Large intestine (tissue), 3 donors: ENCODE data around the gene NUMBL. TPM values are rescaled to one million over a fixed set of nuclear protein-coding genes. Genes with fewer than 3 reads are reported as not detected.
"Not testable (repeated sequence)": the region's sequence is repeated elsewhere in the genome, so short reads cannot be mapped to it uniquely, and the experiment has no call there.

Source experiments
- DNase-seq, 2 donors: peaks; one replicate each; pipeline versions ENCODE4 v3.0.0 to v3.0.0-alpha.2; 2013
- H3K27ac ChIP-seq: one replicate; pipeline ENCODE4 v1.5.1; 2013; ENCODE audit warnings: low read length
- H3K27me3 ChIP-seq: 2 replicates; pipeline ENCODE4 v1.6.1; 2013; ENCODE audit warnings: low read length; ENCODE audit not compliant: control insufficient read depth, insufficient read depth
- H3K36me3 ChIP-seq: 2 replicates; pipeline ENCODE4 v1.6.1; 2013; ENCODE audit warnings: low read length; ENCODE audit not compliant: control insufficient read depth, insufficient read depth
- H3K4me1 ChIP-seq: one replicate; pipeline ENCODE4 v1.6.1; 2013; ENCODE audit warnings: low read length; ENCODE audit not compliant: control insufficient read depth, insufficient read depth
- H3K4me3 ChIP-seq: one replicate; pipeline ENCODE4 v1.5.1; 2013; ENCODE audit warnings: low read length
- H3K9me3 ChIP-seq: one replicate; pipeline ENCODE4 v1.6.1; 2013; ENCODE audit warnings: mild to moderate bottlenecking, low read depth, low read length, moderate library complexity; ENCODE audit not compliant: control insufficient read depth
- WGBS: methylation state at CpG from one replicate; pipeline ENCODE4 v1.1.5; 2013; ENCODE audit warnings: low lambda C conversion rate; ENCODE audit not compliant: insufficient coverage; 5-methylcytosine and 5-hydroxymethylcytosine counted together
- polyA plus RNA-seq: library from polyadenylated mRNA; unstranded; fragments of 120-200 nt; gene quantifications from one replicate; pipeline ENCODE4 v1.2.1, GENCODE V29; 2013

The NUMBL gene
- polyA plus RNA-seq, 1 donor: 16.3 TPM

DNA sequence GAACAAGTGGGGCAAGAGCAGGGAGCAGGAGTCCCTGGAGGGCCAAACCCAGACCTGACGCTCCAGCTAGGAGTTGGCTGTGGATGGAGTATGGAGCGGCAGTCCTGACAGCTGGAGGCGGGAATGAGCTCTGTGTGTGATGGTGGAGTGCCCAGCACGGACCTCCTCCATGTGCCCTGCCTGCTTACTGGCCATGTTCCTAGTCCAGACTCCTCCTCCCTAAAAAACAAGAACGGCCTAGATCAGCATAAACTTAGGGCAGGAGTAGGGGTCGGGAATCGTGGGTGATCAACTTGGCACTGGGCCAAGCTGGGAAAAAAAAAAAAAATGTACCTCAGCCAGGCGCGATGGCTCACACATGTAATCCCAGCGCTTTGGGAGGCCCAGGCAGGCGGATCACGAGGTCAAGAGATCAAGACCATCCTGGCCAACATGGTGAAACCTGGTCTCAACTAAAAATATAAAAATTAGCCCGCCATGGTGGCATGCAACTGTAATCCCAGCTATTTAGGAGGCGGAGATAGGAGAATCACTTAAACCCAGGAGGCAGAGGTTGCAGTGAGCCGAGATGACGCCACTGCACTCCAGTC is 59.8 kb downstream of the NUMBL start:
- no peak for DNase-seq
- peaks cover 7% of the 10 kb centered on the region for H3K27me3 ChIP-seq
- peaks cover 3% of the 10 kb centered on the region for H3K9me3 ChIP-seq
- no peak overlapping the region for H3K4me3 ChIP-seq
- peaks cover 43% of the 10 kb centered on the region for H3K36me3 ChIP-seq
- WGBS: no CpG with 5 or more reads among the region's 16 CpGs
- no peak overlapping the region for H3K27ac ChIP-seq
- H3K4me1 ChIP-seq: peaks cover 7% of the 10 kb centered on the region

DNA sequence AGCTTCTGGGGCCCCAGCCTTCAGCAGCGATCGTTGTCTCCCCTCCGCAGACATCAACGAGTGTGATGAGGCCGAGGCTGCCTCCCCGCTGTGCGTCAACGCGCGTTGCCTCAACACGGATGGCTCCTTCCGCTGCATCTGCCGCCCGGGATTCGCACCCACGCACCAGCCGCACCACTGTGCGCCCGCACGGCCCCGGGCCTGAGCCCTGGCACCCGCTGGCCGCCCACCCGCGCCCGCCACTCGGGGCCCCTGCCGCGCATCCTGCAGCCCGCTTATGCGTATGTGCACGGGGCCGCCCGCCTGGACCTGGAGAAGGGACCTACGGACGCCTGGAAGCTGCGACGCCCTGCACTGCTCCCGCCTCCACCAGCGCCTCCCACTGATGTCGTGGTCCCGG is 61.1 kb downstream of the NUMBL start:
- Histone ChIP-seq H3K4me3 (no peak overlapping the region), H3K27me3 (peaks cover 3% of the 10 kb centered on the region), H3K9me3 (peaks cover 3% of the 10 kb centered on the region), H3K36me3 (peaks cover 51% of the 10 kb centered on the region), H3K4me1 (peaks cover 6% of the 10 kb centered on the region), H3K27ac (no peak overlapping the region)
- DNase-seq: no peak
- 80% methylated on average over 1 of the region's 42 CpGs for WGBS

DNA sequence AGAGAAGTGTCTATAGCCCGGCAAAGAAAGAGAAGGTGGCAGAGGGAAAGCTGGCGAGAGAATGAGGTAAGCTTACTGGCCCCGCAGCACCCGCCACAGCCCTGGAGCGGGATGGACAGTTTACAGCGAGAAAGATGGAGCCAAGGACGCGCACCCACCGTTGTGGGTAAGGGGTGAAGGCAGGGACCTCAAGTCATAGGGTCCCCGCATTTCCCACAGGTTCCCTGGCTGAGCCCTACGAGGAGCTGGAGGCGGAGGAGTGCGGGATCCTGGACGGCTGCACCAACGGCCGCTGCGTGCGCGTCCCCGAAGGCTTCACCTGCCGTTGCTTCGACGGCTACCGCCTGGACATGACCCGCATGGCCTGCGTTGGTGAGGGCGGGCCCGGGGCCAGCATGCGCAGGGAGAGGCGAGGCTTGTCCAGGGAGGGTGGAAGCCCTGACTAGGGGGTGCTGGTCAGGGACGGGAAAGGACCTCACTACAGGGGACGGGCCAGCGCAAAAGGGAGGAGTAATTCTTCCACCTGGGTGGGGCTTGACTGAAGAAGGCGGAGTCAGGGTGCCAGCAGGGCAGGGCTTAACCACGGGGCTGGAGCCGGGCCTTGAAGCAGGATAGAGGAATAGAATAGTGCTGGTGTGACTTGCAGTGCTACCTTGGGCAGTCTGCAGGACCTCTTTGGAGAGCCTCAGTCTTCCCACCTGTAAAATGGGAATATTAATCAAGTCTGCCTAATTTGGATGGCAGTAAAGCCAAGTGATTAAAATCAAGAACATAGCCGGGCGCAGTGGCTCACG is 62.8 kb downstream of the NUMBL start:
- 88% methylated on average over 2 of the region's 39 CpGs for WGBS
- no peaks in the 10 kb centered on the region for H3K4me1 ChIP-seq
- peaks cover 3% of the 10 kb centered on the region for H3K9me3 ChIP-seq
- no peaks in the 10 kb centered on the region for H3K27me3 ChIP-seq
- peaks cover 53% of the 10 kb centered on the region for H3K36me3 ChIP-seq
- no peak for DNase-seq
- H3K4me3 ChIP-seq: no peak overlapping the region
- no peak overlapping the region for H3K27ac ChIP-seq

DNA sequence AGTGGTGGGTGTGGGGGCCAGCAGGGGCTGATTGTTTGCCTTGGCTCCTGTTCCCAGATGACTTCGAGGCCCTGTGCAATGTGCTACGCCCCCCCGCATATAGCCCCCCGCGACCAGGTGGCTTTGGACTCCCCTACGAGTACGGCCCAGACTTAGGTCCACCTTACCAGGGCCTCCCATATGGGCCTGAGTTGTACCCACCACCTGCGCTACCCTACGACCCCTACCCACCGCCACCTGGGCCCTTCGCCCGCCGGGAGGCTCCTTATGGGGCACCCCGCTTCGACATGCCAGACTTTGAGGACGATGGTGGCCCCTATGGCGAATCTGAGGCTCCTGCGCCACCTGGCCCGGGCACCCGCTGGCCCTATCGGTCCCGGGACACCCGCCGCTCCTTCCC is 63.5 kb downstream of the NUMBL start:
- Histone ChIP-seq H3K27ac (no peak overlapping the region), H3K4me1 (no peaks in the 10 kb centered on the region), H3K27me3 (no peaks in the 10 kb centered on the region), H3K9me3 (peaks cover 3% of the 10 kb centered on the region), H3K36me3 (peaks cover 60% of the 10 kb centered on the region), H3K4me3 (no peak overlapping the region)
- no peak for DNase-seq
- WGBS: no CpG with 5 or more reads among the region's 24 CpGs

DNA sequence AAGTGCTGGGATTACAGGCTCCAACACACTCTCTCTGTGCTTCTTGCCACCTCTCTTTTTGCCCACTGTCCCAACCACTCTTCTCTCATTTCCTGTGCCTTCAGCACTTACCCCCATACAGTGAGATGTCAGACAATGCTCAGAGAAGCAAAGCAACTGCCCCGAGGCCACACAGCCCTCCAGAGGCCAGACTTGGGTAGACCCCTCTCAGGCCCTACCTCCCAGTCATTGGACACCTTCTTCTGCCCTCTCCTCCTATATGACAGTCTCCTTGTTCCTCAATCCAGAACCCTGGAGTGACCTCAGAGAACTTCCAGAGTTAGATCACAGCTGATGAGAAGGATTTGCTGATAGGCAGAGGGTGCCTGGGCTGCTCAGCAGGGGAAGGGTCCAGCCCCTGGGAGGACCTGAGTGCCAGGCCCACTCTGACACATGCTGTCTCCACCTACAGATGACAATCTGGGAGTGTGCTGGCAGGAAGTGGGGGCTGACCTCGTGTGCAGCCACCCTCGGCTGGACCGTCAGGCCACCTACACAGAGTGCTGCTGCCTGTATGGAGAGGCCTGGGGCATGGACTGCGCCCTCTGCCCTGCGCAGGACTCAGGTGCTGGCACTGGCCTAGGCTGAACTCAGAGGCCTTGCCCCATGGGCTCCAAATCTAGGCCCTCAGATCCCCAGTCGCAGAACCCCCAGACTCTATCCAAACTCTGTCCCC is 64.9 kb downstream of the NUMBL start:
- Histone ChIP-seq H3K36me3 (peaks cover 68% of the 10 kb centered on the region), H3K4me3 (no peak overlapping the region), H3K27me3 (no peaks in the 10 kb centered on the region), H3K9me3 (peaks cover 3% of the 10 kb centered on the region), H3K27ac (no peak overlapping the region), H3K4me1 (no peaks in the 10 kb centered on the region)
- no peak for DNase-seq
- WGBS: no CpG with 5 or more reads among the region's 7 CpGs

DNA sequence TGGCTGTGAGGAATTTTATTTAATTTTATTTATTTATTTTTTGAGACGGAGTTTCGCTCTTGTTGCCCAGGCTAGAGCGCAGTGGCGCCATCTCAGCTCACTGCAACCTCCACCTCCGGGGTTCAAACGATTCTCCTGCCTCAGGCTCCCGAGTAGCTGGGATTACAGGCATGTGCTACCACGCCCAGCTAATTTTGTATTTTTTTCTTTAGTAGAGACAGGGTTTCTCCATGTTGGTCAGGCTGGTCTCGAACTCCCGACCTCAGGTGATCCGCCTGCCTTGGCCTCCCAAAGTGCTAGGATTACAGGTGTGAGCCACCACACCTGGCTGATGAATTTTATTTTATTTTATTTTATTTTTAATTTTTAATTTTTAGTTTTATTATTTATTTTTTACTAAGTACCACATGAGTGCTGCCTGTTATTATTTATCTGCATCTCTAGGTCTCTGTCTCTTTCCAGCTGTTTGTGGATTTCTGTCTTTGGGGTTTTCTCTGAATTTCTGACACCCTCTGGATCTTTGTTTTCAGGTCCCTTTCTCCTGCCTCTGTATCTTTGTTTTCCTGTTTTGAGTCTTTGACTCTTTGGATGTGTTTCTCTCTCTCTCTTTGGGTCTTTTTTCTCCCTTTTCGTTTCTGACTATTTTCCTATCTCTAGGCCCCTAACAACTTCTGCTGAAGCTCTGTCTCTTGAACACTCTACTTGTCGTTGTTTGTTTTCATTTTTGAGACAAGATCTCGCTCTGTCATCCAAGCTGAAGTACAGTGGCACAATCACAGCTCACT is 65.9 kb downstream of the NUMBL start:
- not testable (repeated sequence) for H3K4me1 ChIP-seq, H3K27me3 ChIP-seq, H3K4me3 ChIP-seq, DNase-seq, H3K27ac ChIP-seq, H3K9me3 ChIP-seq
- H3K36me3 ChIP-seq: peaks cover 67% of the 10 kb centered on the region
- WGBS: 77% methylated on average over 3 of the region's 14 CpGs

DNA sequence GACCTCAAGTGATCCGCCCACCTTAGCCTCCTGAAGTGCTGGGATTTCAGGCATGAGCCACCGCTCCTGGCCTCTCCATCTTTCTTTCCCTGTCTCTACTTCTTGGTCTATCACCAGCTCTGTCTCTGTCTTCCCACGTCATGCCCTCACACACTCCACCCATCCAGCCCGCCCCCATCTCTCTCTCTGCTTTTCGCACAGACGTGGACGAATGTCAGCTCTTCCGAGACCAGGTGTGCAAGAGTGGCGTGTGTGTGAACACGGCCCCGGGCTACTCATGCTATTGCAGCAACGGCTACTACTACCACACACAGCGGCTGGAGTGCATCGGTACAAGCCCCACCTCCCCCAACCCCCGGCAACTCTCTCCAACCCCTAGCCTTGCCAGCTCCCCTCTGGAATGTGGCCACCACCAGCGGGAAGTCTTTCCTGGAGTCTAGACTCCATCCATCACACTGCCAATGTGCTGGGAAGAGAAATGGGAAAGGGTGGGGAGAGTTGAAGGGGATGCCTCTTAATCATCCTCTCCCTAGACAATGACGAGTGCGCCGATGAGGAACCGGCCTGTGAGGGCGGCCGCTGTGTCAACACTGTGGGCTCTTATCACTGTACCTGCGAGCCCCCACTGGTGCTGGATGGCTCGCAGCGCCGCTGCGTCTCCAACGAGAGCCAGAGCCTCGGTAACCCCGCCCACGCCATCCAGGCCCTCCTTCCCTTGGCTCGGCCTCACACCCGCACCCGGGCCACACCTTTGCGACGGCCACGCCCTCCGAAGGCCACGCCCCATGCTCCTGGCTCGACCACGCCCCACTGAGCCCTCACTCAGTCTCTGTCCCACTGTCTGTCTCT is 66.8 kb downstream of the NUMBL start:
- Histone ChIP-seq H3K27me3 (no peaks in the 10 kb centered on the region), H3K36me3 (peaks cover 73% of the 10 kb centered on the region), H3K9me3 (peaks cover 3% of the 10 kb centered on the region), H3K27ac (no peak overlapping the region), H3K4me3 (no peak overlapping the region), H3K4me1 (no peaks in the 10 kb centered on the region)
- WGBS: no CpG with 5 or more reads among the region's 41 CpGs
- DNase-seq: peak; percentile 84 to 85

DNA sequence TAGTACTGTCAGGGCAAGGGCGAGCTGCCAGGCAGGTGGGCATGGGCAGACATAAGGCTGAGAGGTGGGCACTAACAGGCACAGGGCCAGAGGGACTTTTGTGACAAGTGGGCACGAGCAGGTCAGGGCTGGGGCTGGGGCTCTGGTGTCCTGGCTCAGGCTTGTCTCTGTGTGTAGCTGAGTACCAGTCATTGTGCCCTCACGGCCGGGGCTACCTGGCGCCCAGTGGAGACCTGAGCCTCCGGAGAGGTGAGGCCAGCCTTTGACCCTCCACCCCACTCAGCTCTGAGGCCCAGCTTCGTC is 67.7 kb downstream of the NUMBL start:
- no peak overlapping the region for H3K27ac ChIP-seq
- H3K27me3 ChIP-seq: no peaks in the 10 kb centered on the region
- H3K4me3 ChIP-seq: no peak overlapping the region
- 70% methylated on average over 1 of the region's 7 CpGs for WGBS
- peaks cover 67% of the 10 kb centered on the region for H3K36me3 ChIP-seq
- no peaks in the 10 kb centered on the region for H3K4me1 ChIP-seq
- DNase-seq: no peak
- peaks cover 2% of the 10 kb centered on the region for H3K9me3 ChIP-seq

DNA sequence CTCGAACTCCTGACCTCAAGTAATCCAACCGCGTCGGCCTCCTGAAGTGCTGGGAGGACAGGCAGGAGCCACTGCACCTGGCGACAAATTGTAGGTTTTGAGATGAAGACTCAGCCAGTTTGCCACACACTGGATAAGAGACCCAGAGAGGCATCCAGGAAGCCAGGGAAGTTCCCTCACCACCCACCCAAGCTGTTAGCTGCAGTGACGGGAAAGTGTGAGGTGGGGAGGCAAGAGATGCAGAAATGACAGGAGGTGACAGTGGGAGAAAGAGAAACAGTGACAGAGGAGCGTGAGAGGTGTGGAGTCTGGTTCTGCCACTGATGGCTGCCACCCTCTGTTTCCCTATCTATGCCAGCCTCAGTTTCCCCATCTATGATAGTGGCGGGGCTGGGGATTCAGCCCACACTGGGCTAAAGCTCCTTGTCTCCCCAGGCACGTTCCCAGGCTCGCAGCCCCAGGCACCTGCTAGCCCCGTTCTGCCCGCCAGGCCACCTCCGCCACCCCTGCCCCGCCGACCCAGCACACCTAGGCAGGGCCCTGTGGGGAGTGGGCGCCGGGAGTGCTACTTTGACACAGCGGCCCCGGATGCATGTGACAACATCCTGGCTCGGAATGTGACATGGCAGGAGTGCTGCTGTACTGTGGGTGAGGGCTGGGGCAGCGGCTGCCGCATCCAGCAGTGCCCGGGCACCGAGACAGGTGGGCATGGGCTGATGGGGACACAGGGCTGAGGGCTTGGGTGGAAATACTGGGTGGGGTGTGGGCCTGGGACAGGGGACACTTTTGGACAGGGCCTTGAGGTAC is 68.3 kb downstream of the NUMBL start:
- WGBS: 100% methylated on average over 1 of the region's 24 CpGs
- H3K36me3 ChIP-seq: peaks cover 62% of the 10 kb centered on the region

More for the DNA sequence above, 68.3 kb downstream of the NUMBL start:
- no peak for DNase-seq
- no peak overlapping the region for H3K27ac ChIP-seq
- no peaks in the 10 kb centered on the region for H3K27me3 ChIP-seq
- no peaks in the 10 kb centered on the region for H3K9me3 ChIP-seq
- H3K4me3 ChIP-seq: no peak overlapping the region
- H3K4me1 ChIP-seq: no peaks in the 10 kb centered on the region
